GM19025 (cell line): ENCODE data around the gene OLIG1.

Experiments
- ATAC-seq: cut with Tn5 transposase; IDR thresholded peaks from one replicate; pipeline ENCODE4 v1.9.1; 2021; ENCODE audit warnings: mild to moderate bottlenecking, low read depth, moderate library complexity; ENCODE audit not compliant: unreplicated experiment

Gene OLIG1

GRCh38 chr21:33029975-33030461, 39.9 kb upstream of the OLIG1 start:
- no peak for ATAC-seq

- no peak for ATAC-seq
Measured at GRCh38 chr21:33030633-33031032, 39.3 kb upstream of the OLIG1 start.

DNA sequence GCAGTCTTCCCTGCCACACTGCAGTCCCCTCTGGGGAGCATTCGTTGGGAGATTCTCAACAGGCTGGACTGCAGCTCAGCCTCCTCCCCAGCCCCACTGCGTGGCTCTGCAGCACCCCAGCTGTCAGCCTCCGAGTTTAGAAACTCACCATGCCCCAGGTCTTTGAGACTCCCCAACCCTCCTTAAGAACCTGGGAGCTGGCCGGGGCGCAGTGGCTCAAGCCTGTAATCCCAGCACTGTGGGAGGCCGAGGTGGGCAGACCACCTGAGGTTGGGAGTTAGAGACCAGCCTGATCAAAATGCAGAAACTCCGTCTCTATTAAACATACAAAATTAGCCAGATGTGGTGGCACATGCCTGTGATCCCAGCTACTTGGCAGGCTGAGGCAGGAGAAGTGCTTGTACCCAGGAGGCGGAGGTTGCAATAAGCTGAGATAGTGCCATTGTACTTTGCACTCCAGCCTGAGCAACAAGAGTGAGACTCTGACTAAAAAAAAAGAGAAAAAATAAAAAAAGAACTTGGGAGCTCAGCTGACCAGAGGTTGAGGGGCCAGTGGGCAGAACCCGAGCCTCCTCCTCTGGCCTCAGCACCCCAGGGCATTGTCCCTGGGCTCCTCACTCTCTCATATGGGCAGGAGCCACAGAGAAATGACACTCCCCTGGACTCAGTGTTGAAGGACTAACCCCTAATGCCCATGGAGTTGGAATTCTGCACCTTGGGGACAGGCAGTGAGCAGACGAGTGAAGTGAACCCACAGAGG, 38.6 kb upstream of the OLIG1 start:
- no peak for ATAC-seq

- ATAC-seq: no peak
Measured at GRCh38 chr21:33032434-33033047, 37.4 kb upstream of the OLIG1 start.

DNA sequence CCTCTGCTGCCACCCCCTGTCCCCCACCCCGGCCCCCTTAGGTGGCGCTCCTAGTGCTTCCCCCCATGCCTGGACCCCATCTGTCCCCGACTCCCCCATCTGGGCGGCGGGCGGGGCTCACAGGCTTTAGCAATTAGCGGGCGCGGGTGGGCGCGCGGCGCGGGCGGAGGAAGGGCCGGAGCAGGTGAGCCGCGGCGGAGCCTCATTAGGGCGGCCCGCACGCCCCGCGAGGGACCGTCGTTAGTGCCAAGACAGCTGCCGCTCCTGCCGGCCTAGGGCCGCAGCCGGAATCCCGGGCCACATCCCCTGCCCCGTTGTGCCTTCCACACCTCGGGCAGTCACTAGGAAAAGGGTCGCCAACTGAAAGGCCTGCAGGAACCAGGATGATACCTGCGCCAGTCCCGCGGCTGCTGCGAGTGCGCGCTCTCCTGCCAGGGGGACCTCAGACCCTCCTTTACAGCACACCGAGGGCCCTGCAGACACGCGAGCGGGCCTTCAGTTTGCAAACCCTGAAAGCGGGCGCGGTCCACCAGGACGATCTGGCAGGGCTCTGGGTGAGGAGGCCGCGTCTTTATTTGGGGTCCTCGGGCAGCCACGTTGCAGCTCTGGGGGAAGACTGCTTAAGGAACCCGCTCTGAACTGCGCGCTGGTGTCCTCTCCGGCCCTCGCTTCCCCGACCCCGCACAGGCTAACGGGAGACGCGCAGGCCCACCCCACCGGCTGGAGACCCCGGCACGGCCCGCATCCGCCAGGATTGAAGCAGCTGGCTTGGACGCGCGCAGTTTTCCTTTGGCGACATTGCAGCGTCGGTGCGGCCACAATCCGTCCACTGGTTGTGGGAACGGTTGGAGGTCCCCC, 36.6 kb upstream of the OLIG1 start:
- ATAC-seq: no peak

DNA sequence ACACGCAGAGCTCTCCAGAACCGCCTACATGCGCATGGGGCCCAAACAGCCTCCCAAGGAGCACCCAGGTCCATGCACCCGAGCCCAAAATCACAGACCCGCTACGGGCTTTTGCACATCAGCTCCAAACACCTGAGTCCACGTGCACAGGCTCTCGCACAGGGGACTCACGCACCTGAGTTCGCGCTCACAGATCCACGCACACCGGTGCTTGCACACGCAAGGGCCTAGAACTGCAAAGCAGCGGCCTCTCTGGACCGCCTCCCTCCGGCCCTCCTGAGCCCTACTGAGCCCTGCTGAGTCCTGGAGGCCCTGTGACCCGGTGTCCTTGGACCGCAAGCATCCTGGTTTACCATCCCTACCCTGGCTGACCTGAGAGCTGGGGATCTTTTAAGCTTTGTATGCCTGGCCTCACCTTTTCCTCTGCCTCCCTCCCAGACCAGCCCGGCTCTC, 36.0 kb upstream of the OLIG1 start:
- no peak for ATAC-seq

DNA sequence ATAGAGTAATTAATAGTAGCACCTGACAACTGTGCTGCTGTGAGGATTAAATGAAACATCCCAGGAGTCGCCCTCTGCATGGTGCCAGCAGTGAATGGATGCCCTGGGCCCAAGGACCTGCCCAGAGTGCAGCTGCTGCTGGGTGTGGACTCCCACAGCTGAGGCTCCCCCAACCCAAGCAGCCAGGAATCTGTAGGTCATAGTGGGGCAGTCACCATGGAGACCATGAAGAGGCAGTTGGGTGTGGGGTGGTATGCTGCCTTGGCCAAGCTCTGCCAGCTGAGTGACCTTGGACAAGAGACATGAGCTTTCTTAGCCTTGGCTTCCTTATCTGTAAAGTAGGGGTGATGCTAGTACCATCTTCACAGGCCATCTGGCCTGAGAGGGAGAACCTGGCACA, 34.8 kb upstream of the OLIG1 start:
- no peak for ATAC-seq

- no peak for ATAC-seq
Measured at GRCh38 chr21:33036430-33037162, 33.3 kb upstream of the OLIG1 start.

GRCh38 chr21:33037501-33037900, 32.4 kb upstream of the OLIG1 start:
- ATAC-seq: no peak

- ATAC-seq: no peak
Measured at GRCh38 chr21:33039536-33039935, 30.4 kb upstream of the OLIG1 start.

DNA sequence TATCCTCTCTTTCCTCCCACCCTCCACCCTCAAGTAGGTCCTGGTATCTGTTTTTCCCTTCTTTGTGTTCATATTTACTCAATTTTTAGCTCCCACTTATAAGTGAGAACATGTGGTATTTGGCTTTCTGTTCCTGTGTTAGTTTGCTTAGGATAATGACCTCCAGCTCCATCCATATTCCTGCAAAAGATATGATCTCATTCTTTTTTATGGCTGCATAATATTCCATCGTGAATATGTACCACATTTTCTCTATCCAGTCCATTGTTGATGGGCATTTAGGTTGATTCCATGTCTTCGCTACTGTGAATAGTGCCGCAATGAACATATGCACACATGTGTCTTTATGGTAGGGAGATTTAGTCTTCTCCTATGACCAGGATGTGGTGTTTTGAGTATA, 29.7 kb upstream of the OLIG1 start:
- ATAC-seq: no peak

GRCh38 chr21:33041981-33042380, 28.0 kb upstream of the OLIG1 start:
- ATAC-seq: no peak

GRCh38 chr21:33042812-33043211, 27.1 kb upstream of the OLIG1 start:
- ATAC-seq: no peak

DNA sequence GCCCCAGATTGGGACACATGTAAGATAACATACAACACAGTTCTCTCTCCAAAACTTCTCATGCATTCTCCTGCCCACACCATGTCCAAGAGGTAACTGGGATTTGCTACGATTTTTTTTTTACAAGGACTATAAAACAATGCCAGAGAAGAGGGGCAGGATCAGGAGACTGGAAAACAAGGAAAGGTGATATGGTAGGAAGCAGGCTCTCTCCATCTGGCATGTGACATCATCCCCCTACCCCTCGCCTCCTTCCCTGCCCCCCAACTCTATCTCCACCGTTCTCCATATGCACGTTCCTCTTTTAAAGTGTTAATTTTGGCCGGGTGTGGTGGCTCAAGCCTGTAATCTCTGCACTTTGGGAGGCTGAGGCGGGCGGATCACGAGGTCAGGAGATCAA, 23.5 kb upstream of the OLIG1 start:
- no peak for ATAC-seq

DNA sequence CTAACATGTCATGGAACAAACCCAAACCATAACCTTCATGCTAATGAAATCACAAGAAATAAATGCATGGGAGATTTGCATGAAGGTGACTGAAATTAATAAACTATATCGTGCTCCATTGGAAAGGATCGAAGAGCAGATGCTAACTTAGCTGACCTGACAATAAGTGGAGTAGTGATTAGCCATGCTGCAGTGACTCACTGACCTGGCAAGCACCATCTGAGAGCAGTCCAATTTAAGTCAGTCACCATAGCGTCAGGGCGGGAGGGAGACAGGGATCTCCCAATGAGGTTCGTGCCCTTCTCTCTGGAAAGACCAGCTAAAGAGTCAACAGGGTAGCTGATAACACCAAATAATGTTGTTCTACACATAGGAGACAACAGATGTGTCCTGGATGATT, 22.7 kb upstream of the OLIG1 start:
- no peak for ATAC-seq

GRCh38 chr21:33051925-33052324, 18.0 kb upstream of the OLIG1 start:
- no peak for ATAC-seq

DNA sequence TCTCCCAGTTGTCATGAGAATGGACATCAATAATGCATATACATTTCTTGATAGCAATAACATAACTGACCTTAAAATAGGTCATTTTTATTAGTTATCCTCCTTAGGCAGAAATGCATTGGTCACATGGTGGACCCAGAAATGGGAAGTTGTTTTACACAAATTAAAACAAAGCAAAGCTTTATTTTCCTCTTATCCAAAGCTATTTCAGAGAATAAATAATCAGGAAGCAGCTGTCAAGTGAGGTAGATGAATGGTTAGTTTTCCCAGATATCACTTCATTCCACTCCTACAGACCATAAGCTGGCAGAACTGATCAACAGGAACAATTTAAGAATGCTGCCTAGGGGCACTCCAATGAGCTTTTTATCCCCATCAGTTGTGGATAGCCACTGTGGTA, 16.0 kb upstream of the OLIG1 start:
- no peak for ATAC-seq

DNA sequence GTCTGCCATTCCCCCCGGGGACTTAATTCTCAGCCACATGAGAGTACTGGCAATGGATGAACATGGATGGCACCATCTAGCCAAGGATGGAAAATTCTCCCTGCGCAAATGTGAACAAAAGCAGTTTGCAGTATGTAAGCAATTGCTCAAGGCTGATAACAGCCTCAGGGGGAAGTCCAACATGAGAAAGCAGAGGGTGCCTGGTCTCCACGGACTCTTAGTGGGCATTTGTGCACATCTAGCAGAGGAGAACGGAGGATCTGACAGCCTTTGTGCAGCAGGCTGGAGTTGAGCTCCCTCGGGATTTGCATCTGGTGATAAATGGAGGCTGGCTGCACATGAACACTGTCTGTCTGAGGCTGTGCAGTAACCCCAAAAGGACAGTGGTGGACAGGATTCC, 13.9 kb upstream of the OLIG1 start:
- ATAC-seq: no peak

GRCh38 chr21:33057385-33057940, 12.5 kb upstream of the OLIG1 start:
- ATAC-seq: no peak

DNA sequence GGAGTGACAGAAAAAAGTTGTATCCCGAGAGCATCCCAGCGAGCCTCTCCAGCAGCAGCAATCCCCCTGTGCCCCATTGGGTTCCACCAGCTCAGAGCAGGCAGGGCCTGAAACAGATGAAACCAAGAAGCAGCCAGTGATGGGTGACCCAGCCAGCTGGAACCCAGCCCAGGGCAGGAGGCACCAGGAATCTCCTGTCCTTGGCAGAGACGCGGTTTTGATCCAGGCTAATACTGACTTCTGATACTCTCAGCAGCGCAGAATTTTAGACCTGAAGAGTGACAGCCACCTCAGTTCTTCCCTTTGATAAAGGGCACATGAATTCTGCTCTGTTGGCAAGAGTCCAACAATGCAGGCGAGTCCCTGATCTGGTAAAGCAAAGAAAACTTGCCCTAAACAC, 11.4 kb upstream of the OLIG1 start:
- no peak for ATAC-seq
